ENCODE measurements around the gene TRO.

DNA sequence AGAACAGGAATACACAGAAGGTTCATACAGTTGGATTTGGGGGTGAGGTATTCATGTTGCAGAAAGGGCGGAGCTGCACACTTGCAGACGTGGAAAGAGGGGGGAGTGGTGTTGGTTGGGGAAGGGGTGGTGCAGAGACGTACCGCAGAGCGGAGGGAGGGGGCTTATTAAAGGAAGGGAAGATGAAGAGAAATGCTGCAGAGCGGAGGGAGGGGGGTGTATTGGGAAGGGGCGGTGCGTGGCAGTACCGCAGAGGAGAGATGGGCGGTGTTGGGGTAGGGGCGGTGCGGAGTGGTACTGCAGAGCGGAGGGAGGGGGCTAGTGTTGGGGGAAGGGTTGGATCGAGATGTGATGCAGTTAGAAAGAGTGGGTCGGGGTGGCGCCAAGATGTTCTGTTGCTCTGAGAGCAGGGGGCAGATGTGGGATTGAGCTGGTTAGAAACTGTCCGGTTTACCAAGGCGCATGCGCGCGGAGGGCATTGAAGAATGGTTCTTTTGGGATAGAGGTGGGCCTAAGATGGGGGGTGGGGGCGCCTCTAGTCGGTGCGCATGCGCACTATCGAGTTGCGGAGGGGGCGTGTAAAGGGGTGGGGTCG, 900 bp downstream of the TRO start:
- TF ChIP-seq POLR2A (IDR thresholded peaks at IDR 0.05) (no peak), EP300 (IDR thresholded peaks at IDR 0.05) (no peak)
- TF ChIP-seq, protein P1, sequence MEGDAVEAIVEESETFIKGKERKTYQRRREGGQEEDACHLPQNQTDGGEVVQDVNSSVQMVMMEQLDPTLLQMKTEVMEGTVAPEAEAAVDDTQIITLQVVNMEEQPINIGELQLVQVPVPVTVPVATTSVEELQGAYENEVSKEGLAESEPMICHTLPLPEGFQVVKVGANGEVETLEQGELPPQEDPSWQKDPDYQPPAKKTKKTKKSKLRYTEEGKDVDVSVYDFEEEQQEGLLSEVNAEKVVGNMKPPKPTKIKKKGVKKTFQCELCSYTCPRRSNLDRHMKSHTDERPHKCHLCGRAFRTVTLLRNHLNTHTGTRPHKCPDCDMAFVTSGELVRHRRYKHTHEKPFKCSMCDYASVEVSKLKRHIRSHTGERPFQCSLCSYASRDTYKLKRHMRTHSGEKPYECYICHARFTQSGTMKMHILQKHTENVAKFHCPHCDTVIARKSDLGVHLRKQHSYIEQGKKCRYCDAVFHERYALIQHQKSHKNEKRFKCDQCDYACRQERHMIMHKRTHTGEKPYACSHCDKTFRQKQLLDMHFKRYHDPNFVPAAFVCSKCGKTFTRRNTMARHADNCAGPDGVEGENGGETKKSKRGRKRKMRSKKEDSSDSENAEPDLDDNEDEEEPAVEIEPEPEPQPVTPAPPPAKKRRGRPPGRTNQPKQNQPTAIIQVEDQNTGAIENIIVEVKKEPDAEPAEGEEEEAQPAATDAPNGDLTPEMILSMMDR (IDR thresholded peaks at IDR 0.05): no peak
